ENCODE data around the gene SP7. TPM values are rescaled to one million over a fixed set of nuclear protein-coding genes. Genes with fewer than 3 reads are reported as not detected.

SP7 gene
- total RNA-seq: 0.23 TPM

GRCh38 chr12:53336181-53336681 lies at the start of gene SP7:
SP7 (minus strand) TSS chr12:53336354; CDS start chr12:53335646, 708 bp downstream.

GRCh38 chr12:53380104-53380793 lies 44.1 kb upstream of the SP7 start, which contains the start of gene SP1:
SP1 (plus strand) TSS chr12:53380176; CDS start chr12:53380292, 116 bp downstream.

GRCh38 chr12:53299454-53300180 lies 36.5 kb downstream of the SP7 start, which contains the start of gene MYG1:
MYG1 (plus strand) TSS chr12:53299695; CDS start chr12:53299738, 43 bp downstream.

GRCh38 chr12:53295070-53295890 lies 40.9 kb downstream of the SP7 start, which contains the start of gene PFDN5:
PFDN5 (plus strand) TSS chr12:53295542; CDS start chr12:53295568, 26 bp downstream.

Other genes starting within 250 kb of the SP7 start
- gene IGFBP6, start 238.7 kb downstream of the SP7 start, total RNA-seq: 32.1 TPM
- 0.41 TPM for gene SOAT2, start 232.9 kb downstream of the SP7 start, total RNA-seq
- 27.2 TPM for gene ZNF740, start 155.6 kb downstream of the SP7 start, total RNA-seq
- gene CSAD, start 155.4 kb downstream of the SP7 start, total RNA-seq: 74.5 TPM
- gene ITGB7, start 129.1 kb downstream of the SP7 start, total RNA-seq: 3.7 TPM
- 38.4 TPM for gene RARG, start 104.1 kb downstream of the SP7 start, total RNA-seq
- gene ESPL1, start 68.1 kb downstream of the SP7 start, total RNA-seq: 9.9 TPM
- 462 TPM for gene PFDN5, start 40.8 kb downstream of the SP7 start, total RNA-seq
- 36.9 TPM for gene MYG1, start 36.7 kb downstream of the SP7 start, total RNA-seq
- 57.4 TPM for gene AAAS, start 14.7 kb downstream of the SP7 start, total RNA-seq
- gene SP1, start 43.8 kb upstream of the SP7 start, total RNA-seq: 67.6 TPM
- 0.47 TPM for gene AMHR2, start 87.5 kb upstream of the SP7 start, total RNA-seq
- 44.8 TPM for gene PRR13, start 105.4 kb upstream of the SP7 start, total RNA-seq
- gene PCBP2, start 115.7 kb upstream of the SP7 start, total RNA-seq: 505 TPM
- gene MAP3K12, start 163.1 kb upstream of the SP7 start, total RNA-seq: 18.1 TPM
- 32.9 TPM for gene TARBP2, start 164.9 kb upstream of the SP7 start, total RNA-seq
- not detected for gene NPFF, start 171.1 kb upstream of the SP7 start, total RNA-seq